DMS 273 (cell line): ENCODE results near the gene ARHGEF40.

Experiments
- DNase-seq: peaks from one replicate; lab custom pipeline; 2025; ENCODE audit not compliant: unreplicated experiment; lab: John Stamatoyannopoulos, UW

Gene ARHGEF40

GRCh38 chr14:21112255-21112654 lies 42.2 kb downstream of the ARHGEF40 start:
- no peak for DNase-seq

GRCh38 chr14:21113369-21113768 lies 43.3 kb downstream of the ARHGEF40 start:
- DNase-seq: no peak

GRCh38 chr14:21118933-21119332 lies 48.8 kb downstream of the ARHGEF40 start:
- DNase-seq: no peak

GRCh38 chr14:21120686-21121085 lies 50.6 kb downstream of the ARHGEF40 start:
- no peak for DNase-seq

- no peak for DNase-seq
Measured at GRCh38 chr14:21121122-21121521, 51.0 kb downstream of the ARHGEF40 start.

- no peak for DNase-seq
Measured at GRCh38 chr14:21123429-21123828, 53.3 kb downstream of the ARHGEF40 start.

GRCh38 chr14:21133901-21134300 lies 63.8 kb downstream of the ARHGEF40 start:
- DNase-seq: no peak

GRCh38 chr14:21136024-21136423 lies 65.9 kb downstream of the ARHGEF40 start:
- peak; percentile 43 for DNase-seq
